Measurements from ENCODE around the gene MAPKAP1.

GRCh38 chr9:125464591-125465385 is 242.2 kb downstream of the MAPKAP1 start:
- no peak for TF ChIP-seq POLR2AphosphoS5 (IDR thresholded peaks at IDR 0.05; ENCODE audit: low read depth, low read length)
- no peak for TF ChIP-seq SIN3A (IDR thresholded peaks at IDR 0.05; ENCODE audit: borderline replicate concordance, insufficient read depth, low read length)
- no peak for TF ChIP-seq REST (IDR thresholded peaks at IDR 0.05; ENCODE audit: insufficient read depth in 1 of 2, low read depth in 2 of 2, low read length in 2 of 2)
- TF ChIP-seq FOXP2 (optimal IDR thresholded peaks at IDR 0.05; ENCODE audit: borderline replicate concordance, extremely low read depth, extremely low read length, insufficient read depth), result no peak
